ENCODE results near the gene CASP3. TPM values are rescaled to one million over a fixed set of nuclear protein-coding genes. Genes with fewer than 3 reads are reported as not detected.
"Not testable (repeated sequence)": the region's sequence is repeated elsewhere in the genome, so short reads cannot be mapped to it uniquely, and the experiment has no call there.

The CASP3 gene
- polyA plus RNA-seq, 1 of the 3 experiments (the other 2 are of a cell fraction) = 15.5 TPM

DNA sequence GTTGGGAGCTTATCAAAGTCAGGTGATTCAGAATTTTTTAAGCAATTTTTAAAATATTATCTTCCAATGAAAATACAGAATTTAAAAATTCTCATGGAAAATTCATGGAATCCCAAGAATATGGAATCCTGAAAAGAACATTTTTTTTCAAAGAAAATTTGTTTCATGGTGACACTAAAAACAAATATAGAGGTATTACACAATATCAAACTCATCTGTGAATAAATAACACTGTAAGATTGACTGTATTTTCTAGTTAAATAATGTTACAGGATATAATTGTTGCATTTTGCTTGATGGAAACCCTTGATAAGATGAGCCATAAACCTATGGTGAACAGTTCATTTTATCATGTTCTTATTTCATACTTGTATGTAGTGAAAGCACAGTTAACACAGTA is 11.7 kb upstream of the CASP3 start:
- no peak for TF ChIP-seq TCF12 (IDR thresholded peaks at IDR 0.05)
- no peak for TF ChIP-seq USF2 (IDR thresholded peaks at IDR 0.05; ENCODE audit: borderline replicate concordance, low read depth, low read length)
- TF ChIP-seq, protein P1, sequence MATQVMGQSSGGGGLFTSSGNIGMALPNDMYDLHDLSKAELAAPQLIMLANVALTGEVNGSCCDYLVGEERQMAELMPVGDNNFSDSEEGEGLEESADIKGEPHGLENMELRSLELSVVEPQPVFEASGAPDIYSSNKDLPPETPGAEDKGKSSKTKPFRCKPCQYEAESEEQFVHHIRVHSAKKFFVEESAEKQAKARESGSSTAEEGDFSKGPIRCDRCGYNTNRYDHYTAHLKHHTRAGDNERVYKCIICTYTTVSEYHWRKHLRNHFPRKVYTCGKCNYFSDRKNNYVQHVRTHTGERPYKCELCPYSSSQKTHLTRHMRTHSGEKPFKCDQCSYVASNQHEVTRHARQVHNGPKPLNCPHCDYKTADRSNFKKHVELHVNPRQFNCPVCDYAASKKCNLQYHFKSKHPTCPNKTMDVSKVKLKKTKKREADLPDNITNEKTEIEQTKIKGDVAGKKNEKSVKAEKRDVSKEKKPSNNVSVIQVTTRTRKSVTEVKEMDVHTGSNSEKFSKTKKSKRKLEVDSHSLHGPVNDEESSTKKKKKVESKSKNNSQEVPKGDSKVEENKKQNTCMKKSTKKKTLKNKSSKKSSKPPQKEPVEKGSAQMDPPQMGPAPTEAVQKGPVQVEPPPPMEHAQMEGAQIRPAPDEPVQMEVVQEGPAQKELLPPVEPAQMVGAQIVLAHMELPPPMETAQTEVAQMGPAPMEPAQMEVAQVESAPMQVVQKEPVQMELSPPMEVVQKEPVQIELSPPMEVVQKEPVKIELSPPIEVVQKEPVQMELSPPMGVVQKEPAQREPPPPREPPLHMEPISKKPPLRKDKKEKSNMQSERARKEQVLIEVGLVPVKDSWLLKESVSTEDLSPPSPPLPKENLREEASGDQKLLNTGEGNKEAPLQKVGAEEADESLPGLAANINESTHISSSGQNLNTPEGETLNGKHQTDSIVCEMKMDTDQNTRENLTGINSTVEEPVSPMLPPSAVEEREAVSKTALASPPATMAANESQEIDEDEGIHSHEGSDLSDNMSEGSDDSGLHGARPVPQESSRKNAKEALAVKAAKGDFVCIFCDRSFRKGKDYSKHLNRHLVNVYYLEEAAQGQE (IDR thresholded peaks at IDR 0.05; ENCODE audit: low read depth, low read length) = no peak
- no peak for TF ChIP-seq MXI1 (IDR thresholded peaks at IDR 0.05; ENCODE audit: low read depth, low read length)
- no peak for TF ChIP-seq RCOR1 (IDR thresholded peaks at IDR 0.05; ENCODE audit: low read length)
- TF ChIP-seq NRF1 (IDR thresholded peaks at IDR 0.05; ENCODE audit: low read depth, low read length) = no peak
- TF ChIP-seq FOXM1 (IDR thresholded peaks at IDR 0.05; ENCODE audit: low read depth) = no peak
- TF ChIP-seq FOSL2 (IDR thresholded peaks at IDR 0.05; ENCODE audit: borderline replicate concordance, low read depth) = no peak
- TF ChIP-seq FOXJ3 (CRISPR knock-in tag; IDR thresholded peaks at IDR 0.05) = no peak
- no peaks in the 10 kb centered on the region for H3K9me3 ChIP-seq
- H3K27me3 ChIP-seq (ENCODE audit: insufficient read depth) = no peaks in the 10 kb centered on the region
- no peaks in the 10 kb centered on the region for H3K9me2 ChIP-seq
- H3K4me1 ChIP-seq (ENCODE audit: control insufficient read depth in 1 of 2, insufficient read depth in 2 of 2, low read depth in 1 of 2, low read length in 1 of 2) = 0 out of 4 replicates have a peak, but pooled peaks cover 0 to 5% of the 10 kb centered on the region in 2 experiments
- no peaks in the 10 kb centered on the region for H3K79me2 ChIP-seq (ENCODE audit: insufficient read depth)
- no peak overlapping the region for H3K4me2 ChIP-seq
- peaks cover 12 to 20% of the 10 kb centered on the region in 2 experiments for H3K36me3 ChIP-seq (replicated peaks in 1 of 2; ENCODE audit: control insufficient read depth in 1 of 2, insufficient read depth in 2 of 2, low read length in 1 of 2)
- H4K20me1 ChIP-seq (ENCODE audit: insufficient read depth) = no peaks in the 10 kb centered on the region
- CTCF ChIA-PET = interaction anchor here (1.0 kb wide), 1 partner anchor 344 kb away, joined by 3 read pairs; no protein-coding TSS in a partner anchor
- H3F3A ChIP-seq (replicated peaks; ENCODE audit: insufficient read depth) = no peaks in the 10 kb centered on the region
- no peak overlapping the region for H3K4me3 ChIP-seq (ENCODE audit: low read depth in 2 of 2, low read length in 1 of 2)
- POLR2A ChIA-PET = no interaction called here
- no peak for DNase-seq
- no peak overlapping the region for H3K9ac ChIP-seq
- no peak overlapping the region for H2AFZ ChIP-seq (ENCODE audit: low read depth)
- H3K27ac ChIP-seq (ENCODE audit: low read depth in 2 of 2, low read length in 1 of 2) = no peak overlapping the region

- H3K79me2 ChIP-seq (ENCODE audit: insufficient read depth); H3K9me2 ChIP-seq; H3K4me1 ChIP-seq (ENCODE audit: control insufficient read depth in 1 of 2, insufficient read depth in 2 of 2, low read depth in 1 of 2, low read length in 1 of 2); DNase-seq; H3F3A ChIP-seq (replicated peaks; ENCODE audit: insufficient read depth); H3K4me3 ChIP-seq (ENCODE audit: low read depth in 2 of 2, low read length in 1 of 2); H3K9me3 ChIP-seq; H4K20me1 ChIP-seq (ENCODE audit: insufficient read depth); H3K4me2 ChIP-seq; H3K27me3 ChIP-seq (ENCODE audit: insufficient read depth); H3K9ac ChIP-seq; H2AFZ ChIP-seq (ENCODE audit: low read depth); POLR2A ChIA-PET; H3K27ac ChIP-seq (ENCODE audit: low read depth in 2 of 2, low read length in 1 of 2): not testable (repeated sequence)
- peaks cover 12% of the 10 kb centered on the region in 2 experiments for H3K36me3 ChIP-seq (replicated peaks in 1 of 2; ENCODE audit: control insufficient read depth in 1 of 2, insufficient read depth in 2 of 2, low read length in 1 of 2)
- 100% methylated on average over 9 of the region's 9 CpGs for WGBS (ENCODE audit: low lambda C conversion rate)
- CTCF ChIA-PET = interaction anchor here (0.8 kb wide), 1 partner anchor 438 kb away, joined by 5 read pairs; no protein-coding TSS in a partner anchor
Observed at GRCh38 chr4:184657820-184658219, 8.6 kb upstream of the CASP3 start.
